GM12874 (cell line): ENCODE results near the gene NEURL4.

ENCODE experiments used
- TF ChIP-seq, protein P1 (sequence below): IDR thresholded peaks from 2 replicates; pipeline ENCODE4 v1.5.1; 2011; ENCODE audit warnings: low read depth, mild to moderate bottlenecking, control low read depth, low read length, moderate library complexity; ENCODE audit not compliant: insufficient read depth

NEURL4 gene

DNA sequence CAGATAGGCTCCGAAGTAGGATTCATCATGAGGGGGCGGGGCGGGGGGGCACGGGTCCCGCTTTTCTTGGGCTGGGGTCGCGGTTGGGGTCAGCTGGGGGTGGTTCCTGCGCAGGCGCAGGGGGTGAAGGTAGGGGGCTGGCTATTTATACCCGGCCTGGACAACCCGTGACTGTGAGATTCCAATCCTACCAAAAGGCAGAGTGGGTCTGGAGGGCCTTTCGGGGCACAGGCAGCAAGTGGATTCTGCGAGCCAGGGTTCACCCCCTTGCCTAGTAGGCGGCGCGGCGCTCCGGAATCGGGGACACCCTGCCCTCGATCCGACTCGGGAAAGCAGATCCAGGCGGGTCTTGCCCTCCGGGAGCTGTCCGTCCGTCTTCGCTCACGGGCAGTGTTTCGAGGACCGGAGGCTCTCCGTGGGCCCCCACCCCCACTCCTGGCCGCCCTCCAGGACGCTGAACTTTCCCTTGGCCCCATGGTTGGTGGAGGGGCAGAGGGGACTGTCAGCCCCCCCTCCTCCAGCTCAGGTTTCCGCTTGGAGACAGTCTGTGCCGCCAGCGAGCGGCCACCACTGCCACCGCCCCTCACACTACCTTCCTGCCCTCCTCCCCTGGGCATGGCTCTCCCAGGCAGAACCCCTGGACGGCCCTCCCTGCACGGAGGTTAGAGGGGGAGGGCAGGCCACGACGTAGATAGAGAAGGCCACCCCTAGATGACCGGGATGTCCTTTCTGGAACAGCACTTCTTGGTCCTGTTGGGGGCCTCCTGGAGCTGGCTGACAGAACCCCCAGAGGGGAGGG is 47.0 kb downstream of the NEURL4 start:
- TF ChIP-seq, protein P1, sequence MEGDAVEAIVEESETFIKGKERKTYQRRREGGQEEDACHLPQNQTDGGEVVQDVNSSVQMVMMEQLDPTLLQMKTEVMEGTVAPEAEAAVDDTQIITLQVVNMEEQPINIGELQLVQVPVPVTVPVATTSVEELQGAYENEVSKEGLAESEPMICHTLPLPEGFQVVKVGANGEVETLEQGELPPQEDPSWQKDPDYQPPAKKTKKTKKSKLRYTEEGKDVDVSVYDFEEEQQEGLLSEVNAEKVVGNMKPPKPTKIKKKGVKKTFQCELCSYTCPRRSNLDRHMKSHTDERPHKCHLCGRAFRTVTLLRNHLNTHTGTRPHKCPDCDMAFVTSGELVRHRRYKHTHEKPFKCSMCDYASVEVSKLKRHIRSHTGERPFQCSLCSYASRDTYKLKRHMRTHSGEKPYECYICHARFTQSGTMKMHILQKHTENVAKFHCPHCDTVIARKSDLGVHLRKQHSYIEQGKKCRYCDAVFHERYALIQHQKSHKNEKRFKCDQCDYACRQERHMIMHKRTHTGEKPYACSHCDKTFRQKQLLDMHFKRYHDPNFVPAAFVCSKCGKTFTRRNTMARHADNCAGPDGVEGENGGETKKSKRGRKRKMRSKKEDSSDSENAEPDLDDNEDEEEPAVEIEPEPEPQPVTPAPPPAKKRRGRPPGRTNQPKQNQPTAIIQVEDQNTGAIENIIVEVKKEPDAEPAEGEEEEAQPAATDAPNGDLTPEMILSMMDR, result no peak

DNA sequence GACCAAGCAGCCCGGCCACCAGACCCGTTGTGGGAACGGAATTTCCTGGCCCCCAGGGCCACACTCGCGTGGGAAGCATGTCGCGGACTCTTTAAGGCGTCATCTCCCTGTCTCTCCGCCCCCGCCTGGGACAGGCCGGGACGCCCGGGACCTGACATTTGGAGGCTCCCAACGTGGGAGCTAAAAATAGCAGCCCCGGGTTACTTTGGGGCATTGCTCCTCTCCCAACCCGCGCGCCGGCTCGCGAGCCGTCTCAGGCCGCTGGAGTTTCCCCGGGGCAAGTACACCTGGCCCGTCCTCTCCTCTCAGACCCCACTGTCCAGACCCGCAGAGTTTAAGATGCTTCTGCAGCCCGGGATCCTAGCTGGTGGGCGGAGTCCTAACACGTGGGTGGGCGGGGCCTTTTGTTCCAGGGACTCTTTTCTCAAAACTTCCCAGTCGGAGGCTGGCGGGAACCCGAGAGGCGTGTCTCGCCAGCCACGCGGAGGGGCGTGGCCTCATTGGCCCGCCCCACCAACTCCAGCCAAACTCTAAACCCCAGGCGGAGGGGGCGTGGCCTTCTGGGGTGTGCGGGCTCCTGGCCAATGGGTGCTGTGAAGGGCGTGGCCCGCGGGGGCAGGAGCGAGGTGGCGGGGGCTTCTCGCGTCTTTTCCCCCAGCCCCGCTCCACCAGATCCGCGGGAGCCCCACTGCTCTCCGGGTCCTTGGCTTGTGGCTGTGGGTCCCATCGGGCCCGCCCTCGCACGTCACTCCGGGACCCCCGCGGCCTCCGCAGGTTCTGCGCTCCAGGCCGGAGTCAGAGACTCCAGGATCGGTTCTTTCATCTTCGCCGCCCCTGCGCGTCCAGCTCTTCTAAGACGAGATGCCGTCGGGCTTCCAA is 47.8 kb downstream of the NEURL4 start, which contains the start of gene SLC2A4:
TSS of gene SLC2A4 (plus strand) at position 645 of the 879 bp plus-strand sequence. CDS start at position 862, 217 bp downstream.
- TF ChIP-seq, protein P1, result no peak

DNA sequence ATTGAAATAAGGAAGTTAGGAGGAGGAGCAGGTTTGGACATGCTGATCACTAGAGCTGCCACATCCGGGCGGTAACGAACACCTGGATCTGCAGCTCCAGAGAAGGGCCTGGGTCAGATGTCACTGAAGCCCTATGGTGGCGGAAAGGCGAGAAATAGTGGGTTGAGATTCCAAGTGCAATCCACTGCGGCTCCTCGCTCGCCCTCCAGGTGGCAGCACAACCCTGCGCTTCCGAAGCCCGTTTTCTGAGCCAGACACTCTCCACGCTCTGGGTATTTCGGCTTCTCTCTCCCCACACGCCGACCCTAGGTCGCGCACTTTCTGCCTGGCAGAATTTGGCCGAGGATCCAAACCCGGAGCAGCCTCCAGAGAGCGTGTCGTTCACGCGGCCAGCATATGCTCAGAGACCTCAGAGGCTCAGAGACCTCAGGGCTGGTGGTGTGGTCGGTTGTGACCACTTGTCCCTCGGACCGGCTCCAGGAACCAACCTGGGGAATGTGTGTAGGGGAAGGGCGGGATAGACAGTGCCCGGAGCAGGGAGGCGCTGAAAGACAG is 48.5 kb downstream of the NEURL4 start:
- TF ChIP-seq, protein P1, result peak; percentile 85

DNA sequence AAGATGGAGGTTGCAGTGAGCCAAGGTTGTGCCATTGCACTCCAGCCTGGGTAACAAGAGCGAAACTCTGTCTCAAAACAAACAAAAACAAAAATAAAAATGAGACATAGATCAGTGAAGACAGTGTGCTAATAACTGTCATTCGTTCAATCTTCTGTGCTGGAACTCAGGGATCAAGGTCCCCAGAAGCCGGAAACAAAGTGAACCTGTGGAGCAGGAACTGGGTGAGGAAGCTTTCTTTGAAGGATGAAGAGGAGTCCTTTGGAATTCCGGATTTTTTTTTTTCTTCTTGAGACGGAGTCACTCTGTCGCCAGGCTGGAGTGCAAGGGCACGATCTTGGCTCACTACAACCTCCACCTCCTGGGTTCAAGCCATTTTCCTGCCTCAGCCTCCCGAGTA is 49.7 kb downstream of the NEURL4 start:
- TF ChIP-seq, protein P1, result no peak

DNA sequence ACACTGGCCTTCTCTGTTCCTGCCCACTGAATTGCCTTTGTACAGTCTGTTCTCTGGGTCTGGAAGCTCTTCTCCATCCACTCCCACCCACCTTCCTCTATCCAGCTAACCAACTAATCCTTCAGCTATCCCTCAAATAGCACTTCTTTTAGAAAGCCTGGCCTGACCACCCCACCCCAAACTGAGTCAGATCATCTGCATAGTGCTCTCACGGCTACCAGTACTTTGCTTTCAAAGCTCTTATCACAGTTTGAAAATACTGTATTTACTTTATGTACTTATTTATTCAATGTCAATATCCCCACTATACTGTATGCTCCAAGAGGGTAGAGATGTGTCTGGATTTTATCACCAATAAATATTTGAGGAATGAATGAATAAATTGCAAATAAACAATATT is 62.4 kb downstream of the NEURL4 start:
- TF ChIP-seq, protein P1, result no peak
